ENCODE measurements around the gene RAD9A. TPM values are rescaled to one million over a fixed set of nuclear protein-coding genes. Genes with fewer than 3 reads are reported as not detected.

RAD9A gene
- total and polyA plus RNA-seq, 9 of the 15 experiments (the other 6 are each of a cell fraction or from before 2014, with no cell fraction given): 1.4 to 41.2 (median 16.1) TPM

DNA sequence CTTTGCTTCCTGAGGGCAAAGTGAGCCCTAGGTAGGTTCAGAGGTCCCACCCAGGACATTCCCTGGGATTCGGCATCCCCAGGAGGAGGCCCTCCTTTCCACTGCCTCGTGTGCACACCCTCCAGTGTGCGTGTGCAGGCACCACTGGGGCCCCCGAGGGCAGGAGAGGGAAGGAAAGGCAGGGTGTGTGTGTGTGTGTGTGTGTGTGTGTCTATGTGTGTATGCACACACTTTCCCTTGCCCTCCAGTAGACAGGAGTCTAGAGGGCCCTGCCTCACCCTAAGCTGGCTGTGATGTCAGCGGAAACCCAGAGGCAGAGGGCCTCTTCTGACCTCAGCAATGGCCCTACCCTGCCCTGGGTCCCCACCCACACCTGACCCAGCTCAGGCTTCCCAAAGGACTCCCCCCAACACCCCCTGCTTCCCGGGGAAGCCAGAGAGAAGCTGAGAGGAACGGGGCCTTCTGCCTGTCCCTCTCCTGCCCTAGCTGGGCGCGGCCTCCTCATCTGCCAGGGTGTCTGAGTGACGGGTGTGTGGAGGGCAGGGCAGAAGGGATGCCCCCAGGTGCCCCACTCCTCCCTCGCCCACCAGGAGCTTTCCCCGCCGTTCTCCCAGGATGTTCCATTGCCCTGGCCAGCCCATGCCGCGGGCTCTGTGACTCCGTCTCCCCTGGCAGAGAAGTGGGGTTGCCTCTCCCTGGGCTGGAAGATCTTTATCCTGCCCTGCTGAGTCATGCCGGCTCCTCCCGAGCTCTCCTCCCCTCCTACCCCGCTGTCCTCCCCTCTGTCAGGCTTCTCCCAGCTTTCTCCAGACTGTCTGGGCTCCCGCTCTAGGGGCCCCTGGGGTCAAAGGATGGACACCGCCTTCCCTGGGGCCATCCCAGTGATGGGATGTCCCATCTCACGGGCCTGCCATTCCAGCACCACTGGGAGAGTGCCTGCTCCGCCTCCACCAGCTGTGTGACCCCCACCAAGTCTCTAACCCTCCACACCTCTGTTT lies 12.4 kb upstream of the RAD9A start (continued):
- TF ChIP-seq, protein P1, sequence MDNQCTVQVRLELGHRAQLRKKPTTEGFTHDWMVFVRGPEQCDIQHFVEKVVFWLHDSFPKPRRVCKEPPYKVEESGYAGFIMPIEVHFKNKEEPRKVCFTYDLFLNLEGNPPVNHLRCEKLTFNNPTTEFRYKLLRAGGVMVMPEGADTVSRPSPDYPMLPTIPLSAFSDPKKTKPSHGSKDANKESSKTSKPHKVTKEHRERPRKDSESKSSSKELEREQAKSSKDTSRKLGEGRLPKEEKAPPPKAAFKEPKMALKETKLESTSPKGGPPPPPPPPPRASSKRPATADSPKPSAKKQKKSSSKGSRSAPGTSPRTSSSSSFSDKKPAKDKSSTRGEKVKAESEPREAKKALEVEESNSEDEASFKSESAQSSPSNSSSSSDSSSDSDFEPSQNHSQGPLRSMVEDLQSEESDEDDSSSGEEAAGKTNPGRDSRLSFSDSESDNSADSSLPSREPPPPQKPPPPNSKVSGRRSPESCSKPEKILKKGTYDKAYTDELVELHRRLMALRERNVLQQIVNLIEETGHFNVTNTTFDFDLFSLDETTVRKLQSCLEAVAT (IDR thresholded peaks at IDR 0.05): no peak
- no peak for TF ChIP-seq ZBTB8A (IDR thresholded peaks at IDR 0.05; ENCODE audit: partially characterized antibody)
- TF ChIP-seq SAP30 (IDR thresholded peaks at IDR 0.05; ENCODE audit: borderline replicate concordance, insufficient read depth, low read depth, low read length, poor library complexity, severe bottlenecking): no peak
- TF ChIP-seq, protein P2, sequence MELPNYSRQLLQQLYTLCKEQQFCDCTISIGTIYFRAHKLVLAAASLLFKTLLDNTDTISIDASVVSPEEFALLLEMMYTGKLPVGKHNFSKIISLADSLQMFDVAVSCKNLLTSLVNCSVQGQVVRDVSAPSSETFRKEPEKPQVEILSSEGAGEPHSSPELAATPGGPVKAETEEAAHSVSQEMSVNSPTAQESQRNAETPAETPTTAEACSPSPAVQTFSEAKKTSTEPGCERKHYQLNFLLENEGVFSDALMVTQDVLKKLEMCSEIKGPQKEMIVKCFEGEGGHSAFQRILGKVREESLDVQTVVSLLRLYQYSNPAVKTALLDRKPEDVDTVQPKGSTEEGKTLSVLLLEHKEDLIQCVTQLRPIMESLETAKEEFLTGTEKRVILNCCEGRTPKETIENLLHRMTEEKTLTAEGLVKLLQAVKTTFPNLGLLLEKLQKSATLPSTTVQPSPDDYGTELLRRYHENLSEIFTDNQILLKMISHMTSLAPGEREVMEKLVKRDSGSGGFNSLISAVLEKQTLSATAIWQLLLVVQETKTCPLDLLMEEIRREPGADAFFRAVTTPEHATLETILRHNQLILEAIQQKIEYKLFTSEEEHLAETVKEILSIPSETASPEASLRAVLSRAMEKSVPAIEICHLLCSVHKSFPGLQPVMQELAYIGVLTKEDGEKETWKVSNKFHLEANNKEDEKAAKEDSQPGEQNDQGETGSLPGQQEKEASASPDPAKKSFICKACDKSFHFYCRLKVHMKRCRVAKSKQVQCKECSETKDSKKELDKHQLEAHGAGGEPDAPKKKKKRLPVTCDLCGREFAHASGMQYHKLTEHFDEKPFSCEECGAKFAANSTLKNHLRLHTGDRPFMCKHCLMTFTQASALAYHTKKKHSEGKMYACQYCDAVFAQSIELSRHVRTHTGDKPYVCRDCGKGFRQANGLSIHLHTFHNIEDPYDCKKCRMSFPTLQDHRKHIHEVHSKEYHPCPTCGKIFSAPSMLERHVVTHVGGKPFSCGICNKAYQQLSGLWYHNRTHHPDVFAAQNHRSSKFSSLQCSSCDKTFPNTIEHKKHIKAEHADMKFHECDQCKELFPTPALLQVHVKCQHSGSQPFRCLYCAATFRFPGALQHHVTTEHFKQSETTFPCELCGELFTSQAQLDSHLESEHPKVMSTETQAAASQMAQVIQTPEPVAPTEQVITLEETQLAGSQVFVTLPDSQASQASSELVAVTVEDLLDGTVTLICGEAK (IDR thresholded peaks at IDR 0.05): no peak
- TF ChIP-seq, protein P2 (CRISPR knock-in tag; IDR thresholded peaks at IDR 0.05): no peak
- 0 out of 2 replicates have a peak, but pooled peaks have one; percentile 23 for TF ChIP-seq XRCC5 (IDR thresholded peaks at IDR 0.05; ENCODE audit: low read depth, low read length)
- no peak for TF ChIP-seq ASH1L (IDR thresholded peaks at IDR 0.05; ENCODE audit: borderline replicate concordance, low read depth, partially characterized antibody)
- TF ChIP-seq, protein P3, sequence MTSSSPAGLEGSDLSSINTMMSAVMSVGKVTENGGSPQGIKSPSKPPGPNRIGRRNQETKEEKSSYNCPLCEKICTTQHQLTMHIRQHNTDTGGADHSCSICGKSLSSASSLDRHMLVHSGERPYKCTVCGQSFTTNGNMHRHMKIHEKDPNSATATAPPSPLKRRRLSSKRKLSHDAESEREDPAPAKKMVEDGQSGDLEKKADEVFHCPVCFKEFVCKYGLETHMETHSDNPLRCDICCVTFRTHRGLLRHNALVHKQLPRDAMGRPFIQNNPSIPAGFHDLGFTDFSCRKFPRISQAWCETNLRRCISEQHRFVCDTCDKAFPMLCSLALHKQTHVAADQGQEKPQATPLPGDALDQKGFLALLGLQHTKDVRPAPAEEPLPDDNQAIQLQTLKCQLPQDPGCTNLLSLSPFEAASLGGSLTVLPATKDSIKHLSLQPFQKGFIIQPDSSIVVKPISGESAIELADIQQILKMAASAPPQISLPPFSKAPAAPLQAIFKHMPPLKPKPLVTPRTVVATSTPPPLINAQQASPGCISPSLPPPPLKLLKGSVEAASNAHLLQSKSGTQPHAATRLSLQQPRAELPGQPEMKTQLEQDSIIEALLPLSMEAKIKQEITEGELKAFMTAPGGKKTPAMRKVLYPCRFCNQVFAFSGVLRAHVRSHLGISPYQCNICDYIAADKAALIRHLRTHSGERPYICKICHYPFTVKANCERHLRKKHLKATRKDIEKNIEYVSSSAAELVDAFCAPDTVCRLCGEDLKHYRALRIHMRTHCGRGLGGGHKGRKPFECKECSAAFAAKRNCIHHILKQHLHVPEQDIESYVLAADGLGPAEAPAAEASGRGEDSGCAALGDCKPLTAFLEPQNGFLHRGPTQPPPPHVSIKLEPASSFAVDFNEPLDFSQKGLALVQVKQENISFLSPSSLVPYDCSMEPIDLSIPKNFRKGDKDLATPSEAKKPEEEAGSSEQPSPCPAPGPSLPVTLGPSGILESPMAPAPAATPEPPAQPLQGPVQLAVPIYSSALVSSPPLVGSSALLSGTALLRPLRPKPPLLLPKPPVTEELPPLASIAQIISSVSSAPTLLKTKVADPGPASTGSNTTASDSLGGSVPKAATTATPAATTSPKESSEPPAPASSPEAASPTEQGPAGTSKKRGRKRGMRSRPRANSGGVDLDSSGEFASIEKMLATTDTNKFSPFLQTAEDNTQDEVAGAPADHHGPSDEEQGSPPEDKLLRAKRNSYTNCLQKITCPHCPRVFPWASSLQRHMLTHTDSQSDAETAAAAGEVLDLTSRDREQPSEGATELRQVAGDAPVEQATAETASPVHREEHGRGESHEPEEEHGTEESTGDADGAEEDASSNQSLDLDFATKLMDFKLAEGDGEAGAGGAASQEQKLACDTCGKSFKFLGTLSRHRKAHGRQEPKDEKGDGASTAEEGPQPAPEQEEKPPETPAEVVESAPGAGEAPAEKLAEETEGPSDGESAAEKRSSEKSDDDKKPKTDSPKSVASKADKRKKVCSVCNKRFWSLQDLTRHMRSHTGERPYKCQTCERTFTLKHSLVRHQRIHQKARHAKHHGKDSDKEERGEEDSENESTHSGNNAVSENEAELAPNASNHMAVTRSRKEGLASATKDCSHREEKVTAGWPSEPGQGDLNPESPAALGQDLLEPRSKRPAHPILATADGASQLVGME (CRISPR knock-in tag; IDR thresholded peaks at IDR 0.05): peak; percentile 66; the same call in 1 of the 2 replicates
